COLO668 (cell line): Measurements from ENCODE around the gene PRRG3.

Source experiments
- DNase-seq: peaks from one replicate; lab custom pipeline; 2025; ENCODE audit not compliant: unreplicated experiment; lab: John Stamatoyannopoulos, UW

The PRRG3 gene

DNA sequence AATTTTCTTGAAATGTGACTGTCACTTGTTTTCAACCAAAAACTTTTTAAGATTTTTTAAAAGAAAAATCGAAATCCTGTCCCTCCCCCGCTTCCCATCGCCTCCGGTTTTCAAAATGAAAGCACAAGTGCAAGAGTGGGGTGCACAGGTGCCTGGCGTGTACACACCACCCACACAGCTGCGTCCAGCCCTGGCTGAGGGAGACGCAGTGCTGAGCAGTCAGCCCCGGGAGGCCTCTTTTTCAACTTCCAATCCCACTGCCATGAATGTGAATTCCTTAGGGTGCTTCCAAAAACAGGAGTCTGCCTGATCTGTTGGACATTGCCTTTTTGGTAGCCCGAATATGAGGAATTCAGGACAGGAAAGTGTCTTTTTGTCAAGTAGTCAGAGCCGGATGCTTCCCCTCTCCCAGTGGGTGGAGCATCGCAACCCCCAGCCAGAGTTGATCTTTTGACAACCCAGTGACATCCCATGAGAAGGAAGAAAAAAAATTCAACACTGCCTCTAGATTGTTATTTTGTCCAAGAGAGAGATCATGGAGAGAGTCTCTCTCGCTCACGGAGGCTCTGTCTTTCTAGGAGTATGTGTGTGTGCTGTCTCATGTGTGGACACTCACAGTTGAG, 8.9 kb downstream of the PRRG3 start:
- DNase-seq: no peak

DNA sequence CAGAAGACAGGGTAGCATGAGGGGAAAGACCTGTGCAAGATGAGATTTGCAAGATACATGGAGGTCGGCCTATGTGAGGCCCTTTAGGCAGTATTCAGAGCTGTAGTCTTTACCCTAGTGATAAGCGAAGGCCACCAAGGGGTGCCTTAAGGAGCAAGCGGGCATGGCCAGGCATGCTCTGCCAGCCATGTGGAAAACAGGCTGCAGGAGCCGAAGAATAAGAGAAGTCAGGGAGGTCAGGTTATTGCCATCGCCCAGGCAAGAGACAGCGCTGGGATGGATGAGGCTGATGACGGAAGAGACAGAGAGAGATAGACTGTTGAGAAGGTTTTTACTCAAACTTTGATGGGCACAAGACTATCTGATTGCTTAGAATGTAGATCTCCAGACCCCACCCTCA, 13.6 kb downstream of the PRRG3 start:
- no peak for DNase-seq

DNA sequence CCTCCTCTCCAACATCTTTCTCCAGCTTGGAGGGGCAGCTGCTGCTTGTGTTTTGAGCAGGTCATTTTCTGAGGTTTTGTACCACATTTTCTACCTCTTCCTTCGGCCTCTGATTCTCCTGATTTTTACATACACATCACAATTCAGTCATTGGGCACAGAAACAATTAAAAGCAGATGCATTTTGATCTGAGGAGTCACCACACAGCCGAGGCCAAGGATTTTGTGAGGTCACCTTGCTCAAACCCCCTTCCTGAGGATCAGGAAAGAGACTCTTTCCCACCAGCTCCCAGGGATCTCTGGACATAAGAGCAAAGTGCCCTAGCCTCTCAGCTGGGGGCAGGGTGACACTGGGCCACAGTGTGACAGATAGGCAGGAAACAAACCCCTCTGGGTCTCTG, 15.2 kb downstream of the PRRG3 start:
- no peak for DNase-seq

DNA sequence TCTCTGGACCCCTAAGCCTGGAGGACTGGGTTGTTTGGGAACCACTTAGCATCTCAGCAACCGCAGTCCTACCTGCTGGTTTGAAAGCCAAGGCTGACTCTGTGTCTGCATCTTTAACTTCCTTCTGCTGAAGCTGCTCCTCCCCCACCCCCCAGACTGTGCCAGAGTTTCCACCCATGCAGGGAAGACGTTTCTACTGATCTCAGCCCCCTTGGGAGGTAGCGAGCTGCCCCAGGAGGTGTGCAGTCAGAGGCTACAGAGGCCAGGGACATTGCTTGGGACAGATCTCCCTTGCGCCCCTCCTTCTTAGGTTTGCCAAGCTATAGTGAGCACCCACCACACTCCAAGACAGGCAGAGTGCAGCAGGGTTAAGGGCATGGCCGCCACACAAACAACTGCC, 15.9 kb downstream of the PRRG3 start:
- no peak for DNase-seq

DNA sequence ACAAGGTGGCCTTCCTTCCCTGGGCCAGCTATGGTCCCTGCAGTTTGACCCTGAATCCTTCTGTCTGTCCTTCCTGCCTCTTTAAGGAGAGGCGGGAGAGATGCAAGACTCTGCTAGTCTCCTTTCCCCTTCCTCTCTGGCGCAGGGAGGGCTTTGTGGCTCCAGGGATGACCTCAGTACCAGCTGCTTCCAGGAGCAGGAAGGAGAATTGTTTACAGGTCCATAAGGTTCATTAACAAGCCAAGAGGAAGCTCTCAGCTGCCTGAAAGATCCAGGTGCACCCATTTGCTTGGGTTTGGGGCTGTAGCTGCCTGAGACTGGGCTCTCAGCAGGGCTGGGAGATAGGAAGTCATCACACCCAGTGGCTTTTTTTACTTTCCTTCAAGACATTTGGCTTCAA, 16.5 kb downstream of the PRRG3 start:
- no peak for DNase-seq

DNA sequence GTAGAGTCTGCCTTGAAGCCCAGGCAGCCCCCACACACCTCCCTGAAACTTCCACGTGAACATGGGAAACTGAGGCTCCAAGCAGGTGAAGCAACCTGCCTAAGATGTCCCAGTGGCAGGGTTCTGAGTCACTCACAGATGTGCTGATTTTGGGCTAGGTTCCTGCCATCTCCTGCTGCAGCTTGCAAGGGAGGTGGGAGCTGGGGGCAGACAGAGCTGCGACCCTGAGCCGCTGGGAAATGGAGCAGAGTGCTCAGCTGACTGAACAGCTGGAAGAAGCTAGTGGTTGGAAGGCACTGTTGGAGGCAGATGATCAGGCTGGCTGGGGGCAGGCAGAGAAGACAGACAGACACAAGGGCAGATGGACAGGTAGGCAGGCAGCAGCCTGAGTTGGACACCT, 17.0 kb downstream of the PRRG3 start:
- DNase-seq: no peak

DNA sequence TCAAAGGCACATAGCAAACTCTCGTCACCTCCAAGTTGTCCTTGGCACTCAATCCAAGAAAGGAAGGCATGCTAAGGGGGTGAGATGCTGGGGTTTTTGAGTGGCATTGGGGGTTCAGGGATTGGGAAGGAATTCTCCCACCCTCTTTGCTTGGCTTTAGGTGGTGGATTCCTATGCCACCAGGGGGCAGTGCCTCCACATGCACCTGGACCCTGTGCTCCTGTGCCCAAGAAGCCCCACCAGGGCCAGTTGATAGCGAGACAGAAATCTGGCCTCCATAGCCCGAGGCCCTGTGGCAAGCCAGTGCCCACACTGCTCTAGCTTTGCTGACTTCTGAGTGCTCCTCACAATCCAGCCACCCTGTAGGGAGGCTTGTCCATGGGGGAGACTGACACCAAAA, 18.6 kb downstream of the PRRG3 start:
- DNase-seq: peak; percentile 27

DNA sequence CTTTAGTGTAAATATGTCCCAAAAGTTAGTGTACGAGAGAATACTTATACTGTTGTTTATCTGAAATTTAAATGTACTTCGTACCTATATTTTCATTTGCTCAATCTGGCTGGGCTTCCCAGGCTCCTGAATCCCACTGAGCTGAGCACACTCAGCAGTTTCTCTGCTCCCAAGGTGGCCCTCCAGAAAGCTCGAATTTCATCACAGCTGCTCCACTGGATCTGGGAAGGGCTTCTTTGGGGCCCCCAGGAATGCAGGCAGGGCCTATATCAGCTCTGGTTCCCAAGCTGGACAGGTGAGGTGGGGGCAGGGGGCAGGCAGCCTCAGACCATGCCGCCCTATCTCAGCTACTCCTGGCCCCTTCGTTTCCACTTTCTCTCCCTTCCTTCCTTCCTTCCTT, 19.1 kb downstream of the PRRG3 start:
- DNase-seq: no peak

DNA sequence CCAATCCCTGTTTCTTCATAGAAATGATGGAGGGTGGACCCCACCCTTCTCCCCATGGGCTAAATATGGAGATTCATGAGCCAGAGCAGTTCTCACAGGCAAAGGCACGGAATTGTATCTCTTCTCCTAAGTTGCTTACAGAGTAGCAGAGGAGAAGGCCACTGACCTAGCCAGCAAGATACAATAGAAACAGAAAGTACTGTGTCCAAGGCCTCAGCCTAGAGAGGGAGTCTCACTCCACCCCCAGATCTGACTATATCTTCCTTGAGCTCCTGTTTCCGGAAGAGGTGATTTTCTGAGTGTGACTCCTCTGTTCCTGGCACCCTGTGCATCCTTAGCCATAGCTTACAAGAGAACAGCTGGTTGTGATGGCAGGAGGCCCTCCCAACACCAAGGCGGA, 20.5 kb downstream of the PRRG3 start, which contains the start of gene FATE1:
Gene FATE1, plus strand, starts transcription at position 284 of the 400 bp plus-strand sequence. Its CDS starts 85 bp downstream, at position 369.
- no peak for DNase-seq

DNA sequence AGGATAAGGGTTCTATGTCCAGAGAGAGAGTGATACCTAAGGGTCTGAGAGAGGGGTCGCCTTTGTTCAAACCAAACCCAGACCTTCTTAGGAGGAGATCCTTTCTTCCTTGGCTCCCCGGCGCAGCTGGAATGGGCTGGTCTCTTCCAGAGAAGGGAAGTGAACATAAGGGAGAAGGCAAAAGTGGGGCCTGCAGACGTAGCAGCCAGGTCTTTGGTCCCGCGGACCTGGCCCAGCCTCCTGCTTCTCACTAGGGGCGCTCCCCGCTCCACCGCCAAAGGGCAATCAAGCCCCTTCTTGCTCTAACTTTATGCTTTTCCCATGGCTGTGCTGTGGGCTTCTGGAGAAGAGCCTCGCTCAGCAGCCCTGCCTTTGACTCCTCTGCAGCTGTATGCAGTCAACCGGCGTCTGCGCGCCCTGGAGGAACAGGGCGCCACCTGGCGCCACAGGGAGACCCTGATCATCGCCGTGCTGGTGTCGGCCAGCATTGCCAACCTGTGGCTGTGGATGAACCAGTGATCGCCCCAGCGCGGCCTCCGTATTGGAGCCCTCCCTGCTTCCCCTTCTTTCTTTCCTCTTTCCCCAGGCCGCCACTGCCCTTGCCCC, 27.1 kb downstream of the PRRG3 start:
- DNase-seq: peak; percentile 49

DNA sequence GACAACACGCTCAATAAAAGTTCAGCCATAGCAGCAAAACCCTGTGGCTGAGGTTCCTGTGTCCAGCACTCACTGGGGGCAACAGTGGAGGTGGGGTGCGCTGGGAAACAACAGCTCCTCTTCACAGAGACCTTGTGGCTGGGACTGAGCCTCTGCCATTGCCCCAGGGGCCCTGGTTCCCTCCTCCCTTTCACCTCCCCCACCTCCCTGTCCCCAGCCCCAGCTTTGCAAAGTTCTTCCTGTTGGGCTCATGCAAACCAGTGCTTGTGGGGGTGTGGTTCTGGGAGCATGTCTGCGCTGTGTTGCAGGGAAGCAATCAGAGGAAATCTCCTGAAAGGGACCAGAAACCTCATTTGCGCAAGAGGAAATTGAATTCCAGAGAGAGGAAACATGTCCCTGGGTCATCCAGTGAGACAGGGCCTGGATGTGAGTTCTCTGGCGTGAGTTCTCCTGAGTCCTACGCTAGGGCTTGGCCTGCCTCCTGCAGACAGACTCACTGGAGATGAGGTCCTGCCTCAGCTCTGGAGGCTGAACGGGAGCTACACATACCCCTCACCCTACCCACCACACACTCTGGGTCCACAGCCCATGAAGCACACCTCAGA, 28.0 kb downstream of the PRRG3 start:
- DNase-seq: no peak

DNA sequence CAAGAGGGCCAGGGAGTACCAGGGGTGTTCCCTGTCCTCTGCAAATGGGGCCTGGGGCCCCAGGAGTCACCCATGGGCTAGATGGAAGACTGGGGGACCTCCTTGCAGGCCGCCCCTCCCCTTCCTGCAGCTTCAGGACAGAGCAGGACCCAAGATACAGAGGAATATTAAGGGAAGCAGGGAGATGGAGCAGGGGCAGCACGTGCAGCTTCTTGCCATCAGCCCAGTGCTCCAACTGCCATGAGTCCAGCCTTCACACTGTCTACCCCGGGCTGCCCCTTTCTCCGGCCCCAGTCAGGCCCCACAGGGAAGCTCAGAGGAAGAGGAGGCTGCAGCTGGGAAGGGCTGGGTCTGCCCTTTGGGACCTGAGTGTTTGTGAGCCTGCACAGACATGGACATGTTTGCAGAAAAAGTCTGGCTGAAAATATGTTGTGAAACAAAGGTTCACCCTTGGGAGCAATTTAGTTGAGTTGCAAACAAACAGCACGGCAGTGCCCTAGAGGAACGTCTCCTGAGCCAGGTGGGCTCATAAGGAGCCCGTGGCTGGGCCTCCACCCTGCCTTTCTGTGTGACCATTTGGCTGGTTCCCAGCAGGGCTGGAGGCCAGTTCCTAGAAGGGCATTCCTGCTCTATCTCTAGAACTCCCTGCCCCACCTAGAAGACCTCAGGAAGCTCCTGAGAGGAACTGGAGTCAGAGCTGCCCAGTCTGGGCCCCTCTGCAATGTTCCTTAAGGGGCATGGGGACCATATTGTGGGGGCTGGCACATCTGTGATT, 29.5 kb downstream of the PRRG3 start:
- no peak for DNase-seq

DNA sequence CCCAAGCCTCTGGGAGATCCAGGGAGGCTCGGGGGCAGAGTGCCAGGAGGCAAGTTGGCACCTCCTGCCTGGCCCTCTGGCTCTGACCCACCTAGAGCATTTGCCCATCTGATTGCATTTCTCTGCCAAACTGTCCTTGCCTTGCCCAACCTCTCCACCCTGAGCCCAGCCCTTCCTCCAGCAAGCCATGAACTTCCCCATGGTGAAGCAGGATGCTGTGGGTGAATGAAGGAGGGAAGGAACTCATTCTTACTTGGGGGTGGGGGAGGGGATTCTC, 30.0 kb downstream of the PRRG3 start:
- no peak for DNase-seq

DNA sequence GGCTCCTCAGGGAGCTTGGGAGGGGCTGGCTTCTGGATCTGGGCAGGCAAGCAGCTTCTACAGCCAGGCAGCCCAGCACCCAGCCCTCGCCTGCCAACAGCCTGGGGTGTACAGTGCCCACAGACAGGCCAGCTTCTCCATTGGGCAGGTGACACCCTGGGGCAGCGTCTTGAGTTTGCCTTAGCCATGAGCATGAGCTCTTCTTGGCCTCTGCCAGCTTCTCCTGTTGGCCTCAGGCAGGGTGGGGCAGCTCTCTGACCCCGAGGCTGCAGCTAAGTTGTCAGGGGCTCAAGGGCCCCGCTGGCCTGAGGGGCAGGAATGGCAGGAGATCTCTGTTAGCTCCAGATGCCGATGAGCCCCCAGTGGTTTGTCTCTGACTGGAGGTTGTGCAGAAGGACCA, 31.5 kb downstream of the PRRG3 start:
- no peak for DNase-seq

DNA sequence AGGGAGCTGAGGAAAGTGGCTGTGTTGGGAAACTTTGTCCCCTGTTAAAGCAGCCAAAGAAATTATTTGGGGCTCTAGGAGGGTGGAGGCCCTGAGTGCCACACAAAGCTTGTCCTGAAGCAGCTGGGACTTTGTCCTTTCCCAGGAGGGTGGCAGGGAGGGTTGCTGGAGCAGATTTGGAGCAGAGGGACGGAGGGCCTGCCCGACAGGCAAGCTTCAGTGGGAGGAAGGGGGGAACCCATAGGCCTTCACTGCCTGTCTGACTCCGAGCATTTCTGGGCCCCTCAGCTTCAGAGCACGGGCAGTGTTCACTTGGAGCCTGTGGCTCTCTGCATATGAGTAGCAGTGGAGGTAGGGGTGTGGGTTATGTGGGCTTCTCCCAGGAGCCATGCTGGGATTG, 32.1 kb downstream of the PRRG3 start:
- DNase-seq: no peak

DNA sequence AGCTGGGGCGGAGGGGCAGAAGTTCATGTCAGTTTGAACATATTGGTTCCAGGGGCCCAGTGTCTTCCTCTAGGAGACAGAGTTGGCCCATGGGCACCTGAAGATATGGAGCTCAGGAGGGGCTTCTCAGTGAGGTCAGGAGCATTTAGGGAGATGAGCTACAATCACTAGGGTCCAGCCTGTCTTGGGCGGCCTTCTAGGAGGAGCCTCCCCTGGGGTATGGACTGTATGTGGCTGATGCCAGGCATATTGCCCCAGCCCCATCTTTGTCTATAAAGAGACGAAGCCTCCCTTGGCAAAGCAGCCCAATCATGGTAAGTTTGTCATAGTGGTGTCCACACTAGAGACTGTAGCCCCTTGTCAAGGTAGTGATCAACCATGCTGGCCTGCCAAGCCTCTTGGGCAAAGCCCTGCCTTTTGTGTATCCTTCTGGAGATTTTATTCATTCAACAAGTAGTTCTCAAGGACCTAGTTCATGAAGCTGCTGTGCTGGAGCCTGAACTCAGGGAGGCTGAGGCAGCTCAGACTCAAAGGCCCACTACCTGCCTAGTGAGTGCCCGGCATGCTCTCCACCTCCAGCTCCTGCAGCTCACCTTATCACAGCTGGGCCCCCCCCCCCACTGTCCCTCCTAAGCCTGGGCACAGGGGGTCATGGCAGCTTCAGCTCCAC, 33.9 kb downstream of the PRRG3 start:
- no peak for DNase-seq

DNA sequence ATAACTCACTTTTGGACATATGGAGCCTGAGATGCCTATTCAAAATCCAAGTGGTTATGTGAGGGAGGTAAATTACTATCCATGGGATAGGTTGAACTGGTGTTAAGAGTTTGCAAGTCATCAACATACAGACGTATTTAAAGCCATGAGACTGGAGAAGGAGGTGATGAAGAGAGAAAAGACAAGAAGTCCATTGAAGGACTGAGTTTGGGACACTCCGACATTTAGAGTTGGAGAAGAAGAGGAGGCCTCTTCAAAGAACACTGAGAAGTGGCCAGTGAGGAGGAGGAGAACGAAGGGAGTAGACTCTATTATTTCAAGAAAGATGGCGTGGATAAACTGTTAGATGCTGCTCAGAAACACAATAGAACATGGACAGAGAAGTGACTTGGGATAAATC, 39.2 kb downstream of the PRRG3 start, which contains the start of gene CNGA2:
Gene CNGA2, plus strand, starts transcription at position 301 of the 400 bp plus-strand sequence. CDS start 3,738 bp downstream, outside the sequence.
- DNase-seq: no peak

DNA sequence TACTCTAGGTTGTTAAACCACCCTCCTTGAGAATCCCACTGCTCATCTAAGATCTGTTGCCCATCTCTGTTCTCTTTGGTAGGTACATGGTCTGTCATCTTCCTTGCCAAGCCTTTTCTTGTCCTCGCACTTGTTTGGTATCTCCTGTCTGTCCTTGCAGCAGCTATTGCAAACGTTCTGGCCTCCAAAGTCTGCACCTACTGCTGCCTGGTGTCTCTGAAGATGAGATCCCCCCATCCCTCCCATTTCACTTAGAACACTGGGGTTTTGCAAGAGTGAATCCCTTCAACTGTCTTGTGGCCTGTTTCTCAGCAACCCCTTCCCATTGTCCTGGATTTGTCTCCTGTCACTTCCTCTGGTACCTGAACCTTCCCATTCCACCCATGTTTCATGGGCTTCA, 40.0 kb downstream of the PRRG3 start:
- no peak for DNase-seq

DNA sequence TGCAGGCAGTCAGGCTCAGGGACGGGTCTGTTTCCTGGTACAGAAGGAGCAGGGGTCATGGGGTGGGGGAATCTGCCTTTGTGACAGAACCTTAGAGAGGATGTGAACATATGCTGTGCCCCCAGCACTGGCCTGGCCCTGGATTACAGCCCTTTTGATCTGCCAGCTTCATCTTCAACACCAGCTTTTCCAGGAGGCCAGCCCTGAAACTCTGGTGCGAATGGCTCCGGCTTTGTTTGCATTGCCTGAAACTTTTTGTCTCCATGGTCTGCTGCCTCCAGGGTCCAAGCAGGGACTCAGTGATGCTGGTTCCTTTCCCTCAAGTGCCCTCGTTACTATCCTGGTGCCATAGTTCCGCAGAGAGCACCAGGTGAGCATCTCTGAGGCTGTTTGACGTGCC, 41.4 kb downstream of the PRRG3 start:
- no peak for DNase-seq

DNA sequence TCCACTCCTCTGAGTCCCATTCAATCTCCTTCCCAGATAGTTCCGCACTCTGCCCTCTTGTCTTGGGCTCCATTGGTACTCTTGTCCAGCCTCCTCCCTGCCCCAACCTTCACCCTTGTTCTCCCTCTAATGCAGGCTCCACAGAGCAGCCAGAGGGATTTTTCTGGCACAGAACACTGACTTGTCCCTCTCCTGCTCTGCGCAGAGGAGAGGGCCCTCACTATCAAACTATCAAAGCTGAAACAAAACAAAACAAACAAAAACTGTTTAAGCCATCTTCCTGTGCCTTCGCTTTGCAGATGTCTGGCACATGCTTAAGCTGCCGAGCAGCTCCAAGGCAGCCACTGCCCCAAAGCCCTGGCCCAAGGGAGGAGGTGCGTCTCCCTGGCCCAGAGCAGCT, 42.2 kb downstream of the PRRG3 start:
- DNase-seq: no peak

DNA sequence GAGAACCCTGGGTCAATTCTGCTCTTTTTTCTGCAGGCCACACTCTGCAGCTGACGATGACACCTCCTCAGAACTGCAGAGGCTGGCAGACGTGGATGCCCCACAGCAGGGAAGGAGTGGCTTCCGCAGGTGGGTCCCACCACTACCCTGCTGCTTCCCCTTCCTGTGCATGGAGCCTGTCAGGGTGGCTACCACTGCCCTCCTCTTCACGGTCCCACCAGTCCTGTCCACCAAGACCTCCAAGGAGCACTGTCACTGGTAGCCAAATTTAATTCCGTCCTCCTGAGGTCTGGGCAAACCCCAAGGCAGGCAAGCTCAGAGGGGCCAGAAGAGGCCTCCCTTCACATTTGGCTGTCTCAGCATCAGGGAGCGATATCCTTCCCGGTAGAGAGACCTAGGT, 43.5 kb downstream of the PRRG3 start:
- DNase-seq: no peak

DNA sequence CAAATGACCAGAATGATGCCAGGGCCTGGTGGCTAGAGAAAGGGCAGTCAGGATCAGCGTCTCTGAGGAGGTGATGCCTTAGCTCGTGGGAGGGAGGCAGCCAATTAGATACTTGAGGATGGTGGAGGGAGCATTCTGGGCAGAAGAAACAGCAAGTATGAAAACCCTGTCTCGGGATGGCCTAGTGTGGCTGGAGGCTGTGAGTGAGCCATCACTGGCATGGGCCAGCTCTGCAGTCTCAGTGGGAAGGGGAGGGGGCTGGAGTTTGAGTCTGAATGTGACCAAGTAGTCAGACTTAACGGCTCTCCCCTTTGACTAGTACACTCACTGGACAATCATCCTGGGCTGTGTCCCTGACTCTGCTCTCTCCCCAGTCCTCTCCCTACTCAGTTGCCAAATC, 46.3 kb downstream of the PRRG3 start:
- no peak for DNase-seq
